Measurements from ENCODE around the gene MAN2A1.

The MAN2A1 gene

DNA sequence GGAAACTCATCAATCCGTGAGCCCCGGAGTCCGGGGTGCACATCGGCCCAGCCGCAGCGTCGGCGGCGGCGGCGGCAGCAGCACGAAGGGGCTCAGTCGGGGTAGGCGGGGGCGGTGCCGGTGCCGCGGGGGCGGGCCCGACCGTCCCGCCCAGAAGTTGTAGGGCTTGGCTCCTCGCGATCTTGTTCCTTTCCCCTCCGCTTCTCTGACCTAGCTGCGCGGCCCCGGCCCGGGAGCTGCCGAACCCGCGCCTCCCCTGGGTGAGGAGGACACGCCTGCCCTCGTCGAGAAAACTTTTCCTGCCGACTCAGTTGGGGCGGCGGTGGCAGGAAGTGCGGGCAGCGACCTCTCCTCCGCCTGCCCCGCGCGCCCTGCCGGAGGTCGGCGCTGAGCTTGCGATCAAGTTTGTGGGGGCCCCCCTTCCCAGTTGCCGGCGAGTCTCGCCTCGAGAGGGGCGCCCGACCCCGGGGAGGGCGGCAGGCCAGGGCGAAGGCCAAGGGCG lies at the start of gene MAN2A1:
MAN2A1 (plus strand) TSS at position 188 of the 502 bp plus-strand sequence. CDS start 491 bp downstream, outside the sequence.
- DNase-seq: peak; percentile 69

DNA sequence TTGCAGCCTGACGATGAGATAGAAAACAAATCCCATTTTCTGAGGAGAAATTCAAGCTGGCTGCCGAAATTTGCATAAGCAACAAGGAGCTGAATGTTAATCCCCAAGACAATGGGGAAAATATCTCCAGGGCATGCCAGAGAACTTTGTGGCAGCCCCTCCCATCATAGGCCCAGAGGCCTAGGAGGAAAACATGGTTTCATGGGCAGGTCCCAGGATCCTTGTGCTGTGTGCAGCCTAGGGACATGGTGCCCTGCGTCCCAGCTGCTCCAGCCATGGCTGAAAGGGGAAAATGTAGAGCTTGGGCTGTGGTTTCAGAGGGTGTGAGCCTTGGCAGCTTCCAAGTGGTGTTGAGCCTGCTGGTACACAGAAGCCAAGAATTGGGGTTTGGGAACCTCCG lies 48.8 kb upstream of the MAN2A1 start:
- no peak for DNase-seq

DNA sequence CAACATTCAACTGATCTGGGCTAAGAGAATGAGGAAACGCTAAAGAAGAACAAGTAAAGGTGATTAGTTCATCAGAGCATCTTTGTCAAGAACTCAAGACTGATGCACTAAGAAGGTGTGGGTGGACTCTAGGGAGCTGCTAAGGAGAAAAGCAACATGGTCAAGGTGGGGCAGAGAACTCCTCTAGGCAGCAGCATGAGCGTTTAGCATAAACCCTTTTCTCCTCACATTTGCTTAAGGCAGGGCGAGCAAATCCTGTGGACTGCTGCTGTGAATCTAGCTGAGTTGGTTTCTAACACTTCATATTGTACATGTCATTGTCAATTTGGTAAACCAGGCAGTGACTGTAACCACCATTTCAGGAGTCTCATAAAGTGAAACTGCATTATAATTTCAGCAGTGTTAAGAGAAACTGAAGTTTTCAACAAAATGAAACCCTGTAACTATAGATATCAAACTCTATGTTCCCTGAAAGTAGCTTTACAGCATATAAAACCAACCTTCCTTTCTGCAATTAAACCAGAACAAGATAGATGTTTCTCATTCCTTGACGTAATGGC lies 45.9 kb upstream of the MAN2A1 start:
- DNase-seq: no peak

DNA sequence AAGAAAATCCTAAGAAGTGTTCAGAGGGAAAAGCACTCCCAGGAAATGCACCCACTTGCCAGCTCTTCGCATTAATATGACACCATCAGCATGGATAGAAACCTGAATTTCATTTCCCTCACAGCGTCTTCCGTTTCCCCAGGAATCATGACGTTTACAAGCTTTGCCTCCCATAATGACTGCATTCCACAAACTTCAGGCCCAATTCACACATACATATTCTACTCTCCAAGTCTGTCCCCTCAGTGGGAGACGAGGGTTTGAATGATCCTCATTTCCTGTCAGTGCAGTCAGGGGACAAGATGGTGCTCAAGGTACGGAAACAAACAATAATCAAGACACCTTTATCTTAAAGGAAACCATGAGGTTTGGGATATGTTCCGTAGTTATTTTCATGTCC lies 44.9 kb upstream of the MAN2A1 start:
- DNase-seq: no peak

DNA sequence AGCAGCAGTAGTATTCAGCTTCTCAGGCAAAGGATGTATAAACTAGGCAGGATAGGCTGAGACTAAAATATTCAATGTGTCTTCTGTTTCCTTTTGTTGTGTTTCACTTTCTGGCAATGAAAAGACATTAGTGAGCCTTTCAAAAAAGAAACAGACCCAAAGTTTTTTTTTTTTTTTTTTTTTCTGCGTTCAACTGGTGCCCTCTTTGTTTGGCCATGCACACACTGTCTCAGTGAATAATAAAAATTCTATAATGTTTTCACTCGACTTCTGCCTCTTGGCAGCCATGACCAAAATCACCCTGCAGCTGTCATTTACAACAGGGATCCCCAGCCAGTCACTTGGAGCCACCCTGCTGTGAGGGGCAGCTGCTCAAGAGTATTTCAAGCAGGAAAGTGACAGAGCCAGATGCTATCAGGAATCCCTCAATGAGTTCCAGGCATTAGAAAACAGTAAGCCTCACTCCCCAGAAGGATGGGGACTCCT lies 44.0 kb upstream of the MAN2A1 start:
- DNase-seq: peak; percentile 97

DNA sequence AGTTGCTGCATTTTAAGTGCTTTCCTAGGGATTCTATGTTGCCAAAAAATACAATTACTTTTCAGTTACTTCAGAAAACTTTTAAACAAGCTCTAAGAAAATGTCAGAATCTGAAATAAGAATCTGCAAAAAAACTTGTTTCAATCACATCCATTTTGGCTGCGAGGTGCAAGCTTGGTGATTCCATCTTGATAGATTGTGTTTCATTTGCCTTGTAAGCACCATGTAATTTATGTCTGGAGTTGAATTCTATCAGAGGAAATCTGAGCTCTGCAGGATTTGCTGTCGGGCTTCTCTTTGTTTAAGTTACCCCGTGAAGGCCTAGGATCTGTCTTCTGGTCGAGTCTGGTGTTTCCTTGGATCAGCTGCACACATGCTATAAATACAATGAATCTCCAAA lies 40.4 kb upstream of the MAN2A1 start:
- no peak for DNase-seq

DNA sequence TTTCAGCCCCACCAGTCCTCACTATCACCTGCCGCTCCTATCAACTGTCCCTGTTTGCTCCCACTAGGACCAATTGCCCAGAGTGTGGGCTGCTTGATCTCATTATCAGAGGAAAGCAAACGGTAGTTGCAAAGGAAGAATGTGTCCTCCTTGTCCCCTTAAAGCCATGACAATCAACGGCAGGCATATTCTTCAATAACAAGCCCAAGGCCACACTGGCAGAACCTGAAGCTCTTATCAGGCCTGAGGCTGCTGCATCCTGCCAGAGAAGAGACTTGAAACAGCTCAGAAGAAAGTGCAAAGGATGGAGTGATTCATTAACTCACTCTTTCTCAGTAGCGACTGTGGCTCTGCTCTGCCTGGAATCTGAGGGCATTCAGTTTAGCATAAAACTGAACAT lies 39.2 kb upstream of the MAN2A1 start:
- DNase-seq: no peak

DNA sequence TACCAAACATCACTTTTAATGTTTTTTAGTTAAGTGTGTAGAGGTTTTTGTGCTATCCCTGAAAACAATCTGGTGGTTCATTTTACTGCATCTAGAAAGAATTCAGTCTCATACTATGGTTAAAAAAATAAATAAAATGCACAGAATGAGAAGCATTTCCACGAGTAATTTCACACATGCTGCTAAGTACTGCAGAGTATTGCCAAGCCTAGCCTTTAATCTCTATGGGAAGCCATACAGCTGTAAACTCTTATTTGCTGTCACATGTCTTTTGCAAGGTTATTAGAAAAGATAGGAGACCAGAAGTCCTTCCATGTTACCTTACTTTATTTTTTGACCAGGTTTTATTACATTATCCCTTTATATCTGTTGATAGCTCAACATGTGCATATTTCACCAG lies 37.6 kb upstream of the MAN2A1 start:
- no peak for DNase-seq

DNA sequence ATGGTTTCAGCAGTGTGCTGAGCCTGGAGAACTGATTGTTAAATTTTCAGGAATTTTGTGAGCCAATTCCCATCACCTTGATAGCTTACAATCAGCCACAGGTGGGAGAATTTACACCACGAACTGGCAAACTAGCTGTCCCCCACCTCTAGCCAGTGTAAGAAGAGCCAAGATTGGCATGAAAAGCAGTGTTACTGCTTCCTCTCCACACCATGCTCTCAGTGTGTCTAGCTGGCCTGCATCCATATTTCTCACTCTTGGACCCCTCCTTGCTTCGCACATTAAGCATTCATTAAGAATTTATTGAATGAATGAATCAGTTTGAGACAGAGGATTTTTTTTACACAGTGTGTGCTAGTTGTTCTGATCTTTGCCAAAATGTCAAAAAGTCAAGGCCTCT lies 36.7 kb upstream of the MAN2A1 start:
- DNase-seq: no peak

DNA sequence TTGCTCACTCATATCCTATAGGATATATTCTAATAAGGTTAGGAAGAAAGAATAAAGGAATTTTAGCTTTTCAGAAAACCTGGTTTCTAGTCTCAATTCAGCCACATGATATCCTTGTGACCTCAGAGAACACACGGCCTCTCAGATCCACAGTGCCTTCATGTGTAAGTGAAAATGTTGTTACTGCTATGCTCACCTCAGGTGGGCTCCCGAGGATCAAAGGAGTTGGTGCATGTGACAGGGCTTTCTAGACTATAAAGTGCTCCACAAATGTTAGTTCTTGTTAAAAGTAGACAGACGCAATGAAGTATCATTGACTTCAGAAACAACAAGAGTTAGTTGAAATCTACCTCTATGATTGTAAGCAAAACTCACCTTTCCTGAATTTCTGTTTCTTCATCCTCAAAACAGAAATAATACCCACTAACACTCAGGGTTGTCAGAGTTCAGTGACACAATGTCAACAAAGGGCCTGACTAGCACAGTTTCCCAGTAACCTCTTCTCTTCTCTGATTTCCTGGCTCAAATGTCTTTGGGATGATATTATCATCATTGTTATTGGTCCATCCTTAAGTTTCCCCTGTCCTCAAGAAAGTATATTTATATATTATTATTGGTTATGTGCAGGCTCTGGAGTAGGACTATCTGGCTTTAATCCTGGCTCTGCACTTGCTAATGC lies 36.0 kb upstream of the MAN2A1 start:
- no peak for DNase-seq

DNA sequence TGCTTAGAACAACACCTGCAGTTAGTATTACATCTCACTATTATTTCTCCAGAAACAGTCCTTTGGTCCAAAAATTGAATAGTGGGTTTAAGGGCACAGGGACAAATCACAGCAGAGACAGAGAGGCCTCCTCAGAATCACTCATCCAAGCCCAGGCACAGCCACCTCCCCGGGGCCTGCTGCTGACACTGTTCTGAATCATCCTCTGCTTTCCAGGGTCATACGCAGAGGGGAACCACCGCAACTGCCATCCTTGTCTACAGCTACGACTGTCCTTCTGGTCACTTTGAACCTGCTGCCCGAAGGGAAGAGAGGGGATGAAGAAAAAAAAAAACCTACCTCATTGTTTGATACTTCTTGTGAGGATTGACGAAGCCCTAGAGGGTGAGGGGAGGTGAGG lies 35.3 kb upstream of the MAN2A1 start:
- DNase-seq: no peak

DNA sequence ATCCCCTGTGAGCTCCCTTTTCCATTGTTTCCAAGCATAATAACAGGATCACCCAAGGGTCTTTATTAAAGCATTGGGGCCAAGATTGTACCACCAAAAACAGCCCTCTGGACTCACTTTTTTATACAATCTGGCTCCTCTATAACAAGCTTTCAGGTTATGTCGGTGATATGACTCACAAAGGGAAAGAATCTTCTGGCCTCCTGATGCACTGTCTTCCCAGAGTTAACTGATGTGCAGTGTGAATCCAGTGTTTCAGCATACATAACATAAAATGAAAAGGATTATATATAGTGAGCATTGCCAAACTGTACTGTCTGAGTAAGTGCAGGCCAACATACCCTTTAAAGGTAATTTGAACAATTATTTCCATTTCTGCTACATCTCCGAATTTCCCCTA lies 33.9 kb upstream of the MAN2A1 start:
- DNase-seq: no peak

DNA sequence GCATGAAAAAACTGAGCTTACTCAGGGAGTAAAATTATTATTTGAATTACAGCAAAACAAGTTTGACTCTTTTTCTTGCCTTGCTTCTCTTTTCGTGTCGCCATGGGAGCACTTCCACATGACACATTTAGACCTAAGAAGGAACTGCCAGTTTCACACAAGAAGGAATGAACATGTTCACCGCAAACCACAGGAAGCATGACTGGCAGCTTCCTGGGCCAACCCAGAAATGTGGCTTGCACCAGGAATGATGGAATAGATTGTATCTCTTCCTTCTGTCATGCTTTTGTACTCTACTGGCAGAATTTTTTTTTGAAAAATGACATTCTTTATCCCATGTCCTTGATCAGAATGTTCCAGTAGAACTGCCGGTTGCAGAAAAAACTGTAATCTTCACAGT lies 32.9 kb upstream of the MAN2A1 start:
- DNase-seq: no peak

DNA sequence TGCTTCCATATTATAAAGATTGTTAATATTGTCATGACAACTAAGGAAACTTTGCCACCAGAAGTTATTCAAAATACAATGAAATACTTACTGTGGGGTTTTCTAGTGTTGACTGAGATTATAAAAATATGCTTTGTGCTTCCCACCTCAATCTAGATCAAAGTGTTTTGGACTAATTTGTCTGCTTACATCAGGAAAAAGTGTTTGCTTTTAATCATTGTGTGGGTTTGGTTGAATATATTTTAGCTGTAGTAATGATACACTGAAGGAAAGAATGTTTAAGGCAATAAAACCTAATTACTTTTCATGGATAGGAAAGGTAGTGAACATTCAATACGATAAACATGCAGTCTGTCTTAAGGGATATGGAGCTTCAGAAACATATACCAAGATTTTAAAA lies 29.8 kb upstream of the MAN2A1 start:
- DNase-seq: no peak

DNA sequence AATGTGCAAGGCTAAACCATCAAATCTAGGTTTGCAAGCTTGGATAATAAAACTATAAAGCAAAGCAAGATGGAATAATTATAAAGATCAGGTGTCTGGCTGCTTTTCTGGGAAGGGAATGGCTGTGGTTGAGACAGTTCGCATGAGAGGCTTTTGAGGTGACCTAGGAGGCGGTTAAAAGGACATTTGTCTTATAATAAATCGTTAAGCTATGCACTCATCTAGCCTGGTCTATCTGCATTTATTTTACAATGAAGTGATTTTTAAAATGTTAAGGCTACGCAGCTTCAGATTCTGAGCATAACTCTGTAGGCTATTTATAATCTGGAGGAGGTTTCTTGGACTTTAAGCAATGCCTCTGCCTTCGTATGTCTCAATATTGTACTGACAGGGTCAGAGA lies 29.4 kb upstream of the MAN2A1 start:
- DNase-seq: no peak

DNA sequence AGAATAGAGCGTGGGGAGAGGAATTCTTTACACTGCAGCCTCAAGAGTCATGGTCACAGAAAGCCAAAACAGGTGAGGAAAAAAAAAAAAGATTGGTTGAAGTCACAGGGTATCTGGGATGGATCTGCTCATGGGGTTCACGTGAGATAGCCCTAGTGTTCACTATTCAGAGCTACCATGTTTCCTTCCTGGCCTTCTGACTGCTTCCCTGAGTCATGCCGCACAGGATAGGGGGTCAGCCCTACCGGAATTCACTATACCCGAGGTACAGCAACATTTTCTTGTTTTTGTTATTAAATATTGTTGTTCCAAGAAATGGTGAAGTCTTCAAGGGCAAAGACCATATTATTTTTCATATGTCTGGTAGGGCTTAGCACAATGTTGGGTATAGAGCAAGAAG lies 21.5 kb upstream of the MAN2A1 start:
- DNase-seq: no peak

DNA sequence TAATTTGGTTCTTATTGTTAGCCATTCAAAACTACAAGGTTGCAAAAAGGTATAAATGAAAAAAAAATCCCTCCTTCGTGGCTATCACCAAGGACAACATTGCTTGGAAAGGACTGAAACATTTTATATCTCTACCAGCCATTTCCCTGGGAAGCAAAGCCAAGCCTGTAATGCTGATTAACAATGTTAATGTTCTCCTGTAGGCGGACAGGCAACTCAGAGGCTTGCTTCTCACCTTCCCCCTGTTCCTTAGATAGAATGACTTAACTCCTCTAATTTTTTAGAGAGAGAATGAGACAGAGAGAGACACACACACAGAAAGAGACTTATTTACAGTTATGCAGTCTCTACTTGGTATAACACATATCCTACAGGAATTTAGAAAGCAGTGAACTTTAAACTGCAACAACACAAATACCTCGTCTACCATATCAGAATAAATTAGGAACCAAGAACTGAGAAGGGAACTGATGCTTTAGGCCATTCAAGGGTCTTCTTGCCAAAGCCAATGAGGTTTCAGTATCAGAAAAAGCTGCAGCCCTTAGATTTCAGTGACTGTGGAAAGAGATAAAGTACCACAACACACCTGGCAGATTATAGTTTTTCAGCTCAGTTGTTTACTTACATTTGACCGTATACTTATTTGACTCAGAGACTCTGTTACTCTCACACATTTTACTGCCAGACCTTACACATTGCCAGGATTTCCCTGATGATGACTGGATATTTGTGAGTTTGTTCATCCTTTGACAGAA lies 20.9 kb upstream of the MAN2A1 start:
- DNase-seq: no peak

DNA sequence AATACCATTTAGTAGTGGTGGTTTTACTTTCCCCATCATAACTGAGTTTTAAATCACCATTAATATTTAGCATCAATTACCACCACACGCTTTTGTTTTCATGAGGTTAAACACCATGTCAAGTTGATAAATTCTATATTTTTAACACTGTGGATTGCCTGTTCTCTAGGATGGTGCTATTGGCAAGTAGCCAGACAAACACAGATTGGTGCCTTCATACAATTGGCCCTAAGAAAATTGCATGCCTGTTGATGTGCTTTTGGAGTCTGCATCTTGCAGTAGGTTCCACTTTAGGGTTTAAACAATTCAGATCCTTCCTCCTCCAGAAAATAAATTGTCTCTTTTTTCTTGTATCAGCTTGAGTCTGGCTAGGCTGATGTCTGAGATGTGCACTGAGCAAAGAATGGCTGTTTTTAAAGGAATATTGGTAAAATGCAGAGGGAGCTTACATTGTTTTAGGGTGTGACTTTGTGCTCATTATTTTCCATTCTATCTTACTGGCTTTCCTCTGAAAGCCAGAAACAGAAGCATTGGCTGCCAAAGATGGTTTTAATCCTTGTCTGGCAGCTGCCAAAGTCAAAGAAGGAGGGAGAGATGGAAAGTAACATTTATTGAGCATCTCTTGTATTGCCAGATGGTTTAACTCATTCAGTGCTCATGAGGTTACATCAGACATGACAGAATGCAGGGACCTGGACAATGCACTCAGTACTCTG lies 19.6 kb upstream of the MAN2A1 start:
- DNase-seq: no peak

DNA sequence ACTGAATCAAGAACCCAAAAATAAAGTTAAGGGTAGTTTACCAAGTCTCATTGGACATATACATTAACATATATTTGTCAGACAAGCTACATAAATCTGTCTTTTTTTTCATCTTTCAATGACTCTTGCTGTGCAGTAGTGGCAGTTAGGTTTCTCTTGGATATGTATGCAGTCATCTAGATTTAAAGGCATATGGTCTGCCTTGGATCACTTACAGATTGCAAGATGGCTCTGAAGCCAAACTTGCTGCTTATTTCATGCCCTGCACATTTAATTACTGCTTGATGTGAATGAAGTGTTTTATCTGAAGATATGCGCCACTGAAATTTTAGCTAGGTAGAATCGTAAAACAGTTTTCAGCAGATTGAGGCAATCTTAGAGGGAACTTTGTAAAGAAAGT lies 18.6 kb upstream of the MAN2A1 start:
- DNase-seq: peak; percentile 58

DNA sequence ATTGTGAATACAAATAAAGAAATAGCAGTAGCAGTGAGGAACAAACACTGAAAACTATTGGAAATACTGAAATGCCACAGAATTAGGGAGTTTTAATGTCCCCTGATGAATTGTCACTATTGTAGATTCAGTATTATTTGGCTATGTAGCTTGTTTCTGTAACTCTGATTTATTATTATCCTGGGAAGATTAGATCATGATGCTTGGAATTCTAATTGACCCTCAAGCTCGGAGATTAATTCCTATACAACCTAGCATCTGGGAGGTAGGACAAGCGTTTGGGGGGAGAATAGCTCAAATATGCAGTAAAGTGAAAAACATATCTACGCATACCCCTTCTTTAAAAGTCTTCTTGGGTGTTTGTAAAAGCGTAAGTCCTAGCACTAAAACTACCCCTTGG lies 15.1 kb upstream of the MAN2A1 start:
- DNase-seq: no peak

DNA sequence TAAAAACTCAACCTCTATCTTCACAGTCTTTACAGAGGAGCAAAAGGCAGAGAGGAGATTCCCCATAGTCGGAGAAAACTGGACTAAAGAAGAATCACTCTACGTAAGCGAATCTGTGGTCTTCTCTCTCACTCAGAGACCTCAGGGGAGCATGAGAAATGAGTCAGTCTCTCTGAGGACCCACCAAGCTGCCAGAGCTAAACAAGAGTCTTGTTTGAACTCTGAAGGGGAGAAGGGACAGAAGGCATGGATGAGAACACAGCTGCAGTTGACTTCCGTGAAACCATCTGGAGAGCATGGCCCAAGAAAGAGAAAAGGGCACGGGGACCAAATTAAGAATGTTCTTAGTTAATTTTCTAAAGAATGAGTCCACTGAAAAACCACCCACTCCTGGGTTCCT lies 12.8 kb upstream of the MAN2A1 start:
- DNase-seq: peak; percentile 39

DNA sequence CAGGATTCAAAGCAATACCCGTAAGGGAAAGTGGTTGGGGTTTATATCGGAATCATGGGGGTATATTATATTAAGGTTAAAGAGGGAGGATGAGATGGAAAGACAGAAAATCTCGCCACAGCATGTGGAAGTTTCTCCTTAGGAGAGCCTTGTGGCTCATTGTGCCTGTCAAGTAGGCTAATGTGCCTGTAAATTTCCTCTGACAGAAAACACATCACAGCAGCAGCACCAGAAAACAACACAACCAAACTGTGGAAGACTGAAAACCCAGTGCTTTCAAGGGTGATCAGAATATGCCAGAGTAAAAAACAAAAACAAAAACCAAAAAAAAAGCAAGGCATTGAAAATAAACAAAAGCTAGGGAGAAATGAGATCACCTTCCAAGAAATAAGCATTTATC lies 11.3 kb upstream of the MAN2A1 start:
- no peak for DNase-seq

DNA sequence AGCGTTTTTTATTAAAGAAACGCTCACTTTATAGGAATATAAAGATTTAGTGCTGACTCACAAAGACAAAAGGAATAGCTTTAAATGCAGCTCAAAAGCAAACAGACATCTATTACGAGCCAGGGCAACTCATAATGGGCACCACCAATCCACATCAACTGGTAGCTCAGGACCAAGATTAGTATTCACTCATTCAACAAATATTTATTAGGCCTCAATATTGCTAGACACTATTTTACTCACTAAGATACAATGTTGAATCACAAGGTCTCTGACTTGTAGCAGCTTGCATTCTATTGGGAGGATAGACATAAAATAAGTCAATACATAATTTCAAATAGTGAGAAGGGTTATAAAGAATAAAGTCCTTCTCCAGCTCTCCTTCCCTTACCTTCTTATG lies 8.0 kb upstream of the MAN2A1 start:
- no peak for DNase-seq

DNA sequence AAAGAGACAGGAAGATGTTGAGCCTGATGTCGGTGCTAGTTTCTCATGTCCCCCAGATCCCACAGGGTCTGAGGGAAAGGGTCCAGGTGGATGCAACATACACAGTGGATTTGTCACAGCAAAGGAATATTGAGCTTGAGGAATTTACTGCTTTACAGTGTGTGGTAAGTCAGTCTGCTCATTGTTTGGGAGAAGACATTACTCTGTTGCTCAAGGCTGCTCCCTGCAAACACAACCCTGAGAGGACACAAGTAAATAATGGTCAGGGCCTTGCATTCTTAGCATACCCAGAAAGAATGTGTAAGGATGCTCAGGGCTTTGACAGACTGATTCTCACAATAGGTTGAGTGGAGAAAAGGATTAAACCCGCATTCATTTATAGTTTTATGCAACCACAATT lies 7.3 kb upstream of the MAN2A1 start:
- DNase-seq: no peak
